ENCODE measurements around the gene AMIGO2.
"Not testable (repeated sequence)": the region's sequence is repeated elsewhere in the genome, so short reads cannot be mapped to it uniquely, and the experiment has no call there.

DNA sequence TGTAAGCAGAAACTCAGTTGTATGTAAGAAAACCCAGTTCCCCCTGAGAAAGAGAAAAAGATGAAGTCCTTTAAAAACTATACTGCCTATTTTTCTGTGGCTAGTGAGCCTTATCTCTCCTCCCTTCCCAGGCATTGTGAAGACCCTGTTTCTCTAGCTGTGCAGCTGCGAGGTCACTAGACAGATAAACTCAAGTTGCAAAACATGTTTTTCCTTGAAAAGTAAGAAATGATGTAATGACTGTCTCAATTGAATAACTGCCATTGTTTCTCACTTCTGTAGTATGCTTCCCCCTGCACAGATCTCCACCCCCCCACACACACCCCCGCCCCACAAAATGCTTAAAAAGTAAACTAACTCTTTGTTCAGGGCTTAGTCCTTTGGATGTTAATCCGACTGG lies 23.9 kb downstream of the AMIGO2 start:
- TF ChIP-seq, protein P1, sequence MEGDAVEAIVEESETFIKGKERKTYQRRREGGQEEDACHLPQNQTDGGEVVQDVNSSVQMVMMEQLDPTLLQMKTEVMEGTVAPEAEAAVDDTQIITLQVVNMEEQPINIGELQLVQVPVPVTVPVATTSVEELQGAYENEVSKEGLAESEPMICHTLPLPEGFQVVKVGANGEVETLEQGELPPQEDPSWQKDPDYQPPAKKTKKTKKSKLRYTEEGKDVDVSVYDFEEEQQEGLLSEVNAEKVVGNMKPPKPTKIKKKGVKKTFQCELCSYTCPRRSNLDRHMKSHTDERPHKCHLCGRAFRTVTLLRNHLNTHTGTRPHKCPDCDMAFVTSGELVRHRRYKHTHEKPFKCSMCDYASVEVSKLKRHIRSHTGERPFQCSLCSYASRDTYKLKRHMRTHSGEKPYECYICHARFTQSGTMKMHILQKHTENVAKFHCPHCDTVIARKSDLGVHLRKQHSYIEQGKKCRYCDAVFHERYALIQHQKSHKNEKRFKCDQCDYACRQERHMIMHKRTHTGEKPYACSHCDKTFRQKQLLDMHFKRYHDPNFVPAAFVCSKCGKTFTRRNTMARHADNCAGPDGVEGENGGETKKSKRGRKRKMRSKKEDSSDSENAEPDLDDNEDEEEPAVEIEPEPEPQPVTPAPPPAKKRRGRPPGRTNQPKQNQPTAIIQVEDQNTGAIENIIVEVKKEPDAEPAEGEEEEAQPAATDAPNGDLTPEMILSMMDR (IDR thresholded peaks at IDR 0.05 in 2 of 3, conservative IDR thresholded peaks at IDR 0.05 in 1 of 3; ENCODE audit: insufficient read depth in 2 of 3, low read depth in 1 of 3, low read length in 3 of 3), result not testable (repeated sequence)
- TF ChIP-seq PHF20 (IDR thresholded peaks at IDR 0.05; ENCODE audit: partially characterized antibody); FOXJ3 (CRISPR knock-in tag; IDR thresholded peaks at IDR 0.05); SPI1 (IDR thresholded peaks at IDR 0.05; ENCODE audit: borderline replicate concordance, low read depth, low read length); KLF10 (CRISPR knock-in tag; IDR thresholded peaks at IDR 0.05); GABPA (tag; conservative IDR thresholded peaks at IDR 0.05; ENCODE audit: low read depth): not testable (repeated sequence)
- TF ChIP-seq, protein P2, sequence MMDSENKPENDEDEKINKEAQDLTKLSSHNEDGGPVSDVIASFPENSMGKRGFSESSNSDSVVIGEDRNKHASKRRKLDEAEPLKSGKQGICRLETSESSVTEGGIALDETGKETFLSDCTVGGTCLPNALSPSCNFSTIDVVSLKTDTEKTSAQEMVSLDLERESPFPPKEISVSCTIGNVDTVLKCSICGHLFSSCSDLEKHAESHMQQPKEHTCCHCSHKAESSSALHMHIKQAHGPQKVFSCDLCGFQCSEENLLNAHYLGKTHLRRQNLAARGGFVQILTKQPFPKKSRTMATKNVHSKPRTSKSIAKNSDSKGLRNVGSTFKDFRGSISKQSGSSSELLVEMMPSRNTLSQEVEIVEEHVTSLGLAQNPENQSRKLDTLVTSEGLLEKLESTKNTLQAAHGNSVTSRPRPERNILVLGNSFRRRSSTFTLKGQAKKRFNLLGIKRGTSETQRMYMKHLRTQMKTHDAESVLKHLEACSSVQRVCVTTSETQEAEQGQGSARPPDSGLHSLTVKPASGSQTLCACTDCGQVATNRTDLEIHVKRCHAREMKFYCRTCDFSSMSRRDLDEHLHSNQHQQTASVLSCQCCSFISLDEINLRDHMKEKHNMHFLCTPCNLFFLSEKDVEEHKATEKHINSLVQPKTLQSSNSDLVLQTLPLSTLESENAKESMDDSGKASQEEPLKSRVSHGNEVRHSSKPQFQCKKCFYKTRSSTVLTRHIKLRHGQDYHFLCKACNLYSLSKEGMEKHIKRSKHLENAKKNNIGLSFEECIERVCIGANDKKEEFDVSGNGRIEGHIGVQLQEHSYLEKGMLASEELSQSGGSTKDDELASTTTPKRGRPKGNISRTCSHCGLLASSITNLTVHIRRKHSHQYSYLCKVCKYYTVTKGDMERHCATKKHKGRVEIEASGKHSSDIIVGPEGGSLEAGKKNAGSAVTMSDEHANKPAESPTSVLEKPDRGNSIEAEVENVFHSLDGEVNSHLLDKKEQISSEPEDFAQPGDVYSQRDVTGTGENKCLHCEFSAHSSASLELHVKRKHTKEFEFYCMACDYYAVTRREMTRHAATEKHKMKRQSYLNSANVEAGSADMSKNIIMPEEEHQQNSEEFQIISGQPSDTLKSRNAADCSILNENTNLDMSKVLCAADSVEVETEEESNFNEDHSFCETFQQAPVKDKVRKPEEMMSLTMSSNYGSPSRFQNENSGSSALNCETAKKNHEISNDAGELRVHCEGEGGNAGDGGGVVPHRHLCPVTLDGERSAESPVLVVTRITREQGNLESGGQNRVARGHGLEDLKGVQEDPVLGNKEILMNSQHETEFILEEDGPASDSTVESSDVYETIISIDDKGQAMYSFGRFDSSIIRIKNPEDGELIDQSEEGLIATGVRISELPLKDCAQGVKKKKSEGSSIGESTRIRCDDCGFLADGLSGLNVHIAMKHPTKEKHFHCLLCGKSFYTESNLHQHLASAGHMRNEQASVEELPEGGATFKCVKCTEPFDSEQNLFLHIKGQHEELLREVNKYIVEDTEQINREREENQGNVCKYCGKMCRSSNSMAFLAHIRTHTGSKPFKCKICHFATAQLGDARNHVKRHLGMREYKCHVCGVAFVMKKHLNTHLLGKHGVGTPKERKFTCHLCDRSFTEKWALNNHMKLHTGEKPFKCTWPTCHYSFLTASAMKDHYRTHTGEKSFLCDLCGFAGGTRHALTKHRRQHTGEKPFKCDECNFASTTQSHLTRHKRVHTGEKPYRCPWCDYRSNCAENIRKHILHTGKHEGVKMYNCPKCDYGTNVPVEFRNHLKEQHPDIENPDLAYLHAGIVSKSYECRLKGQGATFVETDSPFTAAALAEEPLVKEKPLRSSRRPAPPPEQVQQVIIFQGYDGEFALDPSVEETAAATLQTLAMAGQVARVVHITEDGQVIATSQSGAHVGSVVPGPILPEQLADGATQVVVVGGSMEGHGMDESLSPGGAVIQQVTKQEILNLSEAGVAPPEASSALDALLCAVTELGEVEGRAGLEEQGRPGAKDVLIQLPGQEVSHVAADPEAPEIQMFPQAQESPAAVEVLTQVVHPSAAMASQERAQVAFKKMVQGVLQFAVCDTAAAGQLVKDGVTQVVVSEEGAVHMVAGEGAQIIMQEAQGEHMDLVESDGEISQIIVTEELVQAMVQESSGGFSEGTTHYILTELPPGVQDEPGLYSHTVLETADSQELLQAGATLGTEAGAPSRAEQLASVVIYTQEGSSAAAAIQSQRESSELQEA (IDR thresholded peaks at IDR 0.05; ENCODE audit: low read depth), result not testable (repeated sequence)
- TF ChIP-seq MTA2 (IDR thresholded peaks at IDR 0.05; ENCODE audit: low read depth) (peak; percentile 64), FOXK2 (conservative IDR thresholded peaks at IDR 0.05 in 1 of 2, IDR thresholded peaks at IDR 0.05 in 1 of 2; ENCODE audit: low read depth in 2 of 2) (0 out of 4 replicates have a peak, but pooled peaks of 1 of the 2 experiments have one; percentile 29), EGR1 (conservative IDR thresholded peaks at IDR 0.05) (0 out of 2 replicates have a peak, but pooled peaks have one; percentile 19)
- TF ChIP-seq, protein P3, sequence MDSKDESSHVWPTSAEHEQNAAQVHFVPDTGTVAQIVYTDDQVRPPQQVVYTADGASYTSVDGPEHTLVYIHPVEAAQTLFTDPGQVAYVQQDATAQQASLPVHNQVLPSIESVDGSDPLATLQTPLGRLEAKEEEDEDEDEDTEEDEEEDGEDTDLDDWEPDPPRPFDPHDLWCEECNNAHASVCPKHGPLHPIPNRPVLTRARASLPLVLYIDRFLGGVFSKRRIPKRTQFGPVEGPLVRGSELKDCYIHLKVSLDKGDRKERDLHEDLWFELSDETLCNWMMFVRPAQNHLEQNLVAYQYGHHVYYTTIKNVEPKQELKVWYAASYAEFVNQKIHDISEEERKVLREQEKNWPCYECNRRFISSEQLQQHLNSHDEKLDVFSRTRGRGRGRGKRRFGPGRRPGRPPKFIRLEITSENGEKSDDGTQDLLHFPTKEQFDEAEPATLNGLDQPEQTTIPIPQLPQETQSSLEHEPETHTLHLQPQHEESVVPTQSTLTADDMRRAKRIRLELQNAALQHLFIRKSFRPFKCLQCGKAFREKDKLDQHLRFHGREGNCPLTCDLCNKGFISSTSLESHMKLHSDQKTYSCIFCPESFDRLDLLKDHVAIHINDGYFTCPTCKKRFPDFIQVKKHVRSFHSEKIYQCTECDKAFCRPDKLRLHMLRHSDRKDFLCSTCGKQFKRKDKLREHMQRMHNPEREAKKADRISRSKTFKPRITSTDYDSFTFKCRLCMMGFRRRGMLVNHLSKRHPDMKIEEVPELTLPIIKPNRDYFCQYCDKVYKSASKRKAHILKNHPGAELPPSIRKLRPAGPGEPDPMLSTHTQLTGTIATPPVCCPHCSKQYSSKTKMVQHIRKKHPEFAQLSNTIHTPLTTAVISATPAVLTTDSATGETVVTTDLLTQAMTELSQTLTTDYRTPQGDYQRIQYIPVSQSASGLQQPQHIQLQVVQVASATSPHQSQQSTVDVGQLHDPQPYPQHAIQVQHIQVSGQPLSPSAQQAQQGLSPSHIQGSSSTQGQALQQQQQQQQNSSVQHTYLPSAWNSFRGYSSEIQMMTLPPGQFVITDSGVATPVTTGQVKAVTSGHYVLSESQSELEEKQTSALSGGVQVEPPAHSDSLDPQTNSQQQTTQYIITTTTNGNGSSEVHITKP (IDR thresholded peaks at IDR 0.05; ENCODE audit: partially characterized antibody), result not testable (repeated sequence)
- TF ChIP-seq, protein P4, sequence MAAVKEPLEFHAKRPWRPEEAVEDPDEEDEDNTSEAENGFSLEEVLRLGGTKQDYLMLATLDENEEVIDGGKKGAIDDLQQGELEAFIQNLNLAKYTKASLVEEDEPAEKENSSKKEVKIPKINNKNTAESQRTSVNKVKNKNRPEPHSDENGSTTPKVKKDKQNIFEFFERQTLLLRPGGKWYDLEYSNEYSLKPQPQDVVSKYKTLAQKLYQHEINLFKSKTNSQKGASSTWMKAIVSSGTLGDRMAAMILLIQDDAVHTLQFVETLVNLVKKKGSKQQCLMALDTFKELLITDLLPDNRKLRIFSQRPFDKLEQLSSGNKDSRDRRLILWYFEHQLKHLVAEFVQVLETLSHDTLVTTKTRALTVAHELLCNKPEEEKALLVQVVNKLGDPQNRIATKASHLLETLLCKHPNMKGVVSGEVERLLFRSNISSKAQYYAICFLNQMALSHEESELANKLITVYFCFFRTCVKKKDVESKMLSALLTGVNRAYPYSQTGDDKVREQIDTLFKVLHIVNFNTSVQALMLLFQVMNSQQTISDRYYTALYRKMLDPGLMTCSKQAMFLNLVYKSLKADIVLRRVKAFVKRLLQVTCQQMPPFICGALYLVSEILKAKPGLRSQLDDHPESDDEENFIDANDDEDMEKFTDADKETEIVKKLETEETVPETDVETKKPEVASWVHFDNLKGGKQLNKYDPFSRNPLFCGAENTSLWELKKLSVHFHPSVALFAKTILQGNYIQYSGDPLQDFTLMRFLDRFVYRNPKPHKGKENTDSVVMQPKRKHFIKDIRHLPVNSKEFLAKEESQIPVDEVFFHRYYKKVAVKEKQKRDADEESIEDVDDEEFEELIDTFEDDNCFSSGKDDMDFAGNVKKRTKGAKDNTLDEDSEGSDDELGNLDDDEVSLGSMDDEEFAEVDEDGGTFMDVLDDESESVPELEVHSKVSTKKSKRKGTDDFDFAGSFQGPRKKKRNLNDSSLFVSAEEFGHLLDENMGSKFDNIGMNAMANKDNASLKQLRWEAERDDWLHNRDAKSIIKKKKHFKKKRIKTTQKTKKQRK (IDR thresholded peaks at IDR 0.05; ENCODE audit: borderline replicate concordance, low read depth, low read length), result not testable (repeated sequence)
- TF ChIP-seq, protein P5, sequence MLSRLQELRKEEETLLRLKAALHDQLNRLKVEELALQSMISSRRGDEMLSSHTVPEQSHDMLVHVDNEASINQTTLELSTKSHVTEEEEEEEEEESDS (CRISPR knock-in tag; IDR thresholded peaks at IDR 0.05), result not testable (repeated sequence)
